Heart left ventricle (tissue), 16 donors: Measurements from ENCODE around the gene CBX2. TPM values are rescaled to one million over a fixed set of nuclear protein-coding genes. Genes with fewer than 3 reads are reported as not detected.
A peak's percentile ranks its signal among the peaks of the same experiment; 100 is the strongest.

Experiments used
- ATAC-seq, 4 donors: fragments of 200-7000 bp; cut with Tn5 transposase; one replicate each; pipeline ENCODE4 v1.9.1; 2020 to 2022; ENCODE audit warnings: moderate library complexity in 4 of 4, mild to moderate bottlenecking in 3 of 4, moderate number of reproducible peaks in 1 of 4
- DNase-seq, 5 donors: peaks; one replicate each; pipeline ENCODE4 v3.0.0-alpha.2; 2020
- H3K27ac ChIP-seq, 12 donors: fragments of 200-600 bp; sonication (generic) in 4 of 12; one replicate each; pipeline versions ENCODE4 v1.5.0 to v1.8.0; 2016 to 2022; ENCODE audit warnings: mild to moderate bottlenecking in 2 of 12
- H3K27me3 ChIP-seq, 9 donors: fragments of 200-600 bp; sonication (generic) in 2 of 9; one replicate each; pipeline versions ENCODE4 v1.5.1 to v1.8.0; 2016 to 2022; ENCODE audit warnings: mild to moderate bottlenecking in 3 of 9
- H3K36me3 ChIP-seq, 9 donors: fragments of 200-600 bp; sonication (generic) in 2 of 9; one replicate each; pipeline versions ENCODE4 v1.5.0 to v1.8.0; 2018 to 2022; ENCODE audit warnings: mild to moderate bottlenecking in 2 of 9
- H3K4me1 ChIP-seq, 12 donors: fragments of 200-600 bp; sonication (generic) in 4 of 12; one replicate each; pipeline versions ENCODE4 v1.5.0 to v1.8.0; 2016 to 2022; ENCODE audit warnings: mild to moderate bottlenecking in 3 of 12
- H3K4me3 ChIP-seq, 12 donors: fragments of 200-600 bp; sonication (generic) in 4 of 12; one replicate each; pipeline versions ENCODE4 v1.5.0 to v1.8.0; 2017 to 2022; ENCODE audit warnings: mild to moderate bottlenecking in 9 of 12, moderate library complexity in 4 of 12
- H3K9me3 ChIP-seq, 12 donors: fragments of 200-600 bp; sonication (generic) in 4 of 12; one replicate each; pipeline versions ENCODE4 v1.5.0 to v1.8.0; 2016 to 2022; ENCODE audit warnings: mild to moderate bottlenecking in 1 of 12
- CTCF ChIP-seq, 12 donors: fragments of 200-600 bp; sonication (generic) in 4 of 12; IDR thresholded peaks; one replicate each; pipeline versions ENCODE4 v1.5.0 to v1.8.0; 2018 to 2022; ENCODE audit warnings: antibody characterized with exemption in 12 of 12, mild to moderate bottlenecking in 5 of 12
- POLR2A ChIP-seq, 2 donors: fragments of 450-650 bp; IDR thresholded peaks; one replicate each; pipeline ENCODE4 v1.6.1; 2017; ENCODE audit warnings: antibody characterized with exemption in 2 of 2, mild to moderate bottlenecking in 2 of 2, moderate library complexity in 2 of 2
- WGBS, 4 donors: extraction: QIAGEN DNeasy Blood & Tissue Kit in 2 of 4; methylation state at CpG; one replicate each; pipeline versions ENCODE4 v1.1.5 to v1.1.7; 2013 to 2018; 5-methylcytosine and 5-hydroxymethylcytosine counted together
- intact Hi-C, 10 donors: fragments of 100-400 bp; cut with DNase I; formaldehyde crosslinking; loops; one replicate each; pipeline versions ENCODE4 v1.11.1 to v1.14.2; 2022
- polyA plus RNA-seq, 2 donors: library from polyadenylated mRNA; stranded (reverse); fragments of 200-250 nt; gene quantifications; one replicate each; pipeline ENCODE4 v1.2.3, GENCODE V29; 2013
- total RNA-seq, 9 donors: library from RNA; depleted of rRNA in 2 of 9; stranded (reverse); fragments of >200 nt in 2 of 9; fragmentation: NEBNext Ultra II Directional in 3 of 9; extraction: Animal tissue kit (Norgen Biotek cat#: 25700) in 3 of 9; gene quantifications; one replicate each; pipeline versions ENCODE4 v1.1.0 to v1.2.4, GENCODE V29; 2016 to 2023
- donor health status: ischemic (EF 13 %, LVEDD 7.1; RV severe dilation, severe dysfunction).
- donor health status: healthy with polysubstance abuse.
- donor health status: DM: no; HTN: yes; CAD: no.
- donor health status: DM: no; HTN: no; CAD: no.
- donor health status: ischemic (EF 25% LVEDD 6.9; RV normal size, moderate dysfunction).
- donor health status: ischemic (EF 25% LVEDD 5.7; RV mildly dilated, moderate dysfunction).
- donor health status: healthy.
- donor health status: DM: yes; HTN: yes; CAD: no.
- donor health status: ischemic (EF 35%, LVEDD 5.7; RV mildly dilated, moderate dysfunction).
- donor health status: nonischemic (EF 11% LVEDD 7.7; RV severe dilation, severe dysfunction).
- donor health status: DM: yes; HTN: yes; CAD: no.
- donor health status: PGD.
- donor health status: ischemic (EF 29% LVEDD 5.4; RV normal size, mild dysfunction).
- donor health status: nonischemic (EF 23%, LVEDD 6.1; RV moderate dilation, normal function).

The CBX2 gene
- total and polyA plus RNA-seq, 11 donors: 2.4 to 4.3 (median 3.1) TPM

- peak in 1 of 4 donors; percentile 3 for ATAC-seq
- no peaks in the 10 kb centered on the region for H3K9me3 ChIP-seq
- no peak overlapping the region for H3K27ac ChIP-seq
- H3K4me1 ChIP-seq: peaks cover 0 to 17% (median 7%) of the 10 kb centered on the region in 12 donors
- TF ChIP-seq CTCF (IDR thresholded peaks at IDR 0.05) (no peak), POLR2A (IDR thresholded peaks at IDR 0.05) (no peak)
- H3K4me3 ChIP-seq: no peak overlapping the region
- H3K27me3 ChIP-seq: peaks cover 11 to 70% (median 48%) of the 10 kb centered on the region in 9 donors
- intact Hi-C loops: loop anchor here in 8 of 10 donors (5.0 to 10.0 kb wide), 10 partner anchors 36 to 253 kb away; partner anchors contain the start of genes CBX2 (in 2 of the 8), CBX8 (in 2 of the 8) and CBX4 (in 1 of the 8)
- no peaks in the 10 kb centered on the region for H3K36me3 ChIP-seq
- 37 to 50% (median 38%) methylated on average over 9 to 10 of the region's 10 CpGs for WGBS, 4 donors
- DNase-seq: peak in 1 of 5 donors; percentile 51
Measured at GRCh38 chr17:79741401-79741750, 36.6 kb upstream of the CBX2 start.

GRCh38 chr17:79741751-79742588 is 36.0 kb upstream of the CBX2 start:
- peak; percentile 62 to 88 (median 69) for DNase-seq
- H3K4me1 ChIP-seq: peaks cover 0 to 18% (median 7%) of the 10 kb centered on the region in 12 donors
- WGBS, 4 donors: 10 to 18% (median 13%) methylated on average over 30 to 53 of the region's 53 CpGs
- H3K4me3 ChIP-seq: peak overlapping the region in 4 of 12 donors; percentile 21 to 32 (median 24)
- intact Hi-C loops: loop anchor here in 8 of 10 donors (5.0 to 10.0 kb wide), 10 partner anchors 35 to 253 kb away; partner anchors contain the start of genes CBX2 (in 2 of the 8), CBX8 (in 2 of the 8) and CBX4 (in 1 of the 8)
- no peak overlapping the region for H3K27ac ChIP-seq
- no peaks in the 10 kb centered on the region for H3K36me3 ChIP-seq
- no peaks in the 10 kb centered on the region for H3K9me3 ChIP-seq
- peak in 3 of 4 donors; percentile 65 to 77 (median 70) for ATAC-seq
- no peak for TF ChIP-seq POLR2A (IDR thresholded peaks at IDR 0.05)
- TF ChIP-seq CTCF (IDR thresholded peaks at IDR 0.05): peak; percentile 85 to 97 (median 93)
- H3K27me3 ChIP-seq: peaks cover 16 to 71% (median 52%) of the 10 kb centered on the region in 9 donors

GRCh38 chr17:79742589-79742918 is 35.4 kb upstream of the CBX2 start:
- DNase-seq: no peak

More at GRCh38 chr17:79742589-79742918, 35.4 kb upstream of the CBX2 start:
- no peak for TF ChIP-seq CTCF (IDR thresholded peaks at IDR 0.05)
- H3K27ac ChIP-seq: no peak overlapping the region
- H3K4me3 ChIP-seq: no peak overlapping the region
- 89 to 100% (median 96%) methylated on average over 1 of the region's 1 CpG for WGBS, 4 donors
- peaks cover 0 to 22% (median 10%) of the 10 kb centered on the region in 12 donors for H3K4me1 ChIP-seq
- ATAC-seq: no peak
- no peaks in the 10 kb centered on the region for H3K36me3 ChIP-seq
- intact Hi-C loops: loop anchor here in 8 of 10 donors (5.0 to 10.0 kb wide), 10 partner anchors 35 to 252 kb away; partner anchors contain the start of genes CBX2 (in 2 of the 8), CBX8 (in 2 of the 8) and CBX4 (in 1 of the 8)
- no peaks in the 10 kb centered on the region for H3K9me3 ChIP-seq
- H3K27me3 ChIP-seq: peaks cover 21 to 72% (median 53%) of the 10 kb centered on the region in 9 donors
